NCI-H1092 (cell line): ENCODE data around the gene GOLGA6L7.
"Not testable (repeated sequence)": the region's sequence is repeated elsewhere in the genome, so short reads cannot be mapped to it uniquely, and the experiment has no call there.

Experiments used
- DNase-seq: peaks from one replicate; lab custom pipeline; 2025; lab: John Stamatoyannopoulos, UW

The GOLGA6L7 gene

GRCh38 chr15:28884151-28884940 lies 35.9 kb upstream of the GOLGA6L7 start:
- no peak for DNase-seq

- no peak for DNase-seq
Observed at GRCh38 chr15:28881600-28881999, 33.2 kb upstream of the GOLGA6L7 start.

GRCh38 chr15:28881170-28881569 lies 32.7 kb upstream of the GOLGA6L7 start:
- no peak for DNase-seq

- no peak for DNase-seq
Observed at GRCh38 chr15:28880680-28881079, 32.2 kb upstream of the GOLGA6L7 start.

GRCh38 chr15:28879551-28879950 lies 31.1 kb upstream of the GOLGA6L7 start:
- DNase-seq, result no peak

GRCh38 chr15:28878209-28878608 lies 29.8 kb upstream of the GOLGA6L7 start:
- DNase-seq, result no peak

- no peak for DNase-seq
Observed at GRCh38 chr15:28876845-28877185, 28.4 kb upstream of the GOLGA6L7 start.

GRCh38 chr15:28876131-28876844 lies 27.8 kb upstream of the GOLGA6L7 start:
- DNase-seq, result no peak

- DNase-seq, result no peak
Observed at GRCh38 chr15:28875461-28876000, 27.1 kb upstream of the GOLGA6L7 start.

- no peak for DNase-seq
Observed at GRCh38 chr15:28873585-28874190, 25.2 kb upstream of the GOLGA6L7 start.

- DNase-seq, result no peak
Observed at GRCh38 chr15:28873006-28873405, 24.6 kb upstream of the GOLGA6L7 start.

- DNase-seq, result no peak
Observed at GRCh38 chr15:28871168-28871567, 22.7 kb upstream of the GOLGA6L7 start.

GRCh38 chr15:28868744-28869345 lies 20.4 kb upstream of the GOLGA6L7 start:
- DNase-seq, result no peak

GRCh38 chr15:28861589-28862293 lies 13.3 kb upstream of the GOLGA6L7 start:
- DNase-seq, result not testable (repeated sequence)

GRCh38 chr15:28861031-28861534 lies 12.6 kb upstream of the GOLGA6L7 start:
- no peak for DNase-seq

GRCh38 chr15:28854578-28854977 lies 6.1 kb upstream of the GOLGA6L7 start:
- not testable (repeated sequence) for DNase-seq

- DNase-seq, result not testable (repeated sequence)
Observed at GRCh38 chr15:28853654-28854053, 5.2 kb upstream of the GOLGA6L7 start.

- not testable (repeated sequence) for DNase-seq
Observed at GRCh38 chr15:28849766-28850165, 1.3 kb upstream of the GOLGA6L7 start.

GRCh38 chr15:28849271-28849670 lies 827 bp upstream of the GOLGA6L7 start:
- not testable (repeated sequence) for DNase-seq

GRCh38 chr15:28847959-28848358 lies 485 bp downstream of the GOLGA6L7 start:
- not testable (repeated sequence) for DNase-seq

GRCh38 chr15:28847247-28847646 lies 1.2 kb downstream of the GOLGA6L7 start:
- DNase-seq, result not testable (repeated sequence)
